ENCODE measurements around the gene CEP104. TPM values are rescaled to one million over a fixed set of nuclear protein-coding genes. Genes with fewer than 3 reads are reported as not detected.
A peak's percentile ranks its signal among the peaks of the same experiment; 100 is the strongest.
"Not testable (repeated sequence)": the region's sequence is repeated elsewhere in the genome, so short reads cannot be mapped to it uniquely, and the experiment has no call there.

Gene CEP104
- total and polyA plus RNA-seq, 2 donors, result 11.7 to 12.8 TPM

- Histone ChIP-seq H3K4me1 (ENCODE audit: control insufficient read depth in 2 of 2, insufficient read depth in 2 of 2, low read length in 2 of 2) (no peaks in the 10 kb centered on the region), H3K9me3 (ENCODE audit: control insufficient read depth in 2 of 2, insufficient read depth in 1 of 2, low read length in 1 of 2) (peaks cover 0 to 11% of the 10 kb centered on the region in 2 donors), H3K27ac (ENCODE audit: low read depth in 1 of 2, low read length in 1 of 2) (no peak overlapping the region), H3K27me3 (ENCODE audit: control insufficient read depth in 2 of 2, insufficient read depth in 1 of 2, low read length in 1 of 2) (peaks cover 4% of the 10 kb centered on the region in 2 donors), H3K4me3 (ENCODE audit: low read length in 2 of 2) (no peak overlapping the region), H3K36me3 (ENCODE audit: control insufficient read depth in 2 of 2, insufficient read depth in 2 of 2, low read length in 1 of 2) (no peaks in the 10 kb centered on the region)
- DNase-seq (ENCODE audit: low read depth in 6 of 9, low spot score in 9 of 9), result no peak
- 92% methylated on average over 11 of the region's 11 CpGs for WGBS
Measured at GRCh38 chr1:3805038-3805437, 52.0 kb downstream of the CEP104 start.

GRCh38 chr1:3804627-3804944, 52.4 kb downstream of the CEP104 start:
- peaks cover 0 to 11% of the 10 kb centered on the region in 2 donors for H3K9me3 ChIP-seq (ENCODE audit: control insufficient read depth in 2 of 2, insufficient read depth in 1 of 2, low read length in 1 of 2)
- 70% methylated on average over 7 of the region's 7 CpGs for WGBS
- H3K36me3 ChIP-seq (ENCODE audit: control insufficient read depth in 2 of 2, insufficient read depth in 2 of 2, low read length in 1 of 2); H3K4me3 ChIP-seq (ENCODE audit: low read length in 2 of 2); H3K27ac ChIP-seq (ENCODE audit: low read depth in 1 of 2, low read length in 1 of 2); DNase-seq (ENCODE audit: low read depth in 6 of 9, low spot score in 9 of 9); H3K4me1 ChIP-seq (ENCODE audit: control insufficient read depth in 2 of 2, insufficient read depth in 2 of 2, low read length in 2 of 2); H3K27me3 ChIP-seq (ENCODE audit: control insufficient read depth in 2 of 2, insufficient read depth in 1 of 2, low read length in 1 of 2): not testable (repeated sequence)

- no peak for DNase-seq (ENCODE audit: low read depth in 6 of 9, low spot score in 9 of 9)
- H3K27ac ChIP-seq (ENCODE audit: low read depth in 1 of 2, low read length in 1 of 2), result no peak overlapping the region
- no peaks in the 10 kb centered on the region for H3K36me3 ChIP-seq (ENCODE audit: control insufficient read depth in 2 of 2, insufficient read depth in 2 of 2, low read length in 1 of 2)
- H3K27me3 ChIP-seq (ENCODE audit: control insufficient read depth in 2 of 2, insufficient read depth in 1 of 2, low read length in 1 of 2), result peaks cover 4 to 7% of the 10 kb centered on the region in 2 donors
- WGBS, result 86% methylated on average over 19 of the region's 19 CpGs
- H3K9me3 ChIP-seq (ENCODE audit: control insufficient read depth in 2 of 2, insufficient read depth in 1 of 2, low read length in 1 of 2), result peaks cover 0 to 11% of the 10 kb centered on the region in 2 donors
- no peak overlapping the region for H3K4me3 ChIP-seq (ENCODE audit: low read length in 2 of 2)
- H3K4me1 ChIP-seq (ENCODE audit: control insufficient read depth in 2 of 2, insufficient read depth in 2 of 2, low read length in 2 of 2), result no peaks in the 10 kb centered on the region
Measured at GRCh38 chr1:3803905-3804626, 52.9 kb downstream of the CEP104 start.

- 88% methylated on average over 3 of the region's 3 CpGs for WGBS
- H3K4me1 ChIP-seq (ENCODE audit: control insufficient read depth in 2 of 2, insufficient read depth in 2 of 2, low read length in 2 of 2); H3K27ac ChIP-seq (ENCODE audit: low read depth in 1 of 2, low read length in 1 of 2); H3K4me3 ChIP-seq (ENCODE audit: low read length in 2 of 2); H3K9me3 ChIP-seq (ENCODE audit: control insufficient read depth in 2 of 2, insufficient read depth in 1 of 2, low read length in 1 of 2); DNase-seq (ENCODE audit: low read depth in 6 of 9, low spot score in 9 of 9); H3K27me3 ChIP-seq (ENCODE audit: control insufficient read depth in 2 of 2, insufficient read depth in 1 of 2, low read length in 1 of 2); H3K36me3 ChIP-seq (ENCODE audit: control insufficient read depth in 2 of 2, insufficient read depth in 2 of 2, low read length in 1 of 2): not testable (repeated sequence)
Measured at GRCh38 chr1:3800795-3801194, 56.2 kb downstream of the CEP104 start.

- Histone ChIP-seq H3K9me3 (ENCODE audit: control insufficient read depth in 2 of 2, insufficient read depth in 1 of 2, low read length in 1 of 2) (no peaks in the 10 kb centered on the region), H3K4me1 (ENCODE audit: control insufficient read depth in 2 of 2, insufficient read depth in 2 of 2, low read length in 2 of 2) (peaks cover 6 to 8% of the 10 kb centered on the region in 2 donors), H3K36me3 (ENCODE audit: control insufficient read depth in 2 of 2, insufficient read depth in 2 of 2, low read length in 1 of 2) (no peaks in the 10 kb centered on the region), H3K4me3 (ENCODE audit: low read length in 2 of 2) (no peak overlapping the region), H3K27ac (ENCODE audit: low read depth in 1 of 2, low read length in 1 of 2) (no peak overlapping the region), H3K27me3 (ENCODE audit: control insufficient read depth in 2 of 2, insufficient read depth in 1 of 2, low read length in 1 of 2) (peaks cover 4 to 7% of the 10 kb centered on the region in 2 donors)
- no peak for DNase-seq (ENCODE audit: low read depth in 6 of 9, low spot score in 9 of 9)
- WGBS, result 96% methylated on average over 11 of the region's 11 CpGs
Measured at GRCh38 chr1:3799976-3800685, 56.9 kb downstream of the CEP104 start.

- WGBS, result 4% methylated on average over 60 of the region's 60 CpGs
- H3K4me1 ChIP-seq (ENCODE audit: control insufficient read depth in 2 of 2, insufficient read depth in 2 of 2, low read length in 2 of 2), result peaks cover 10 to 19% of the 10 kb centered on the region in 2 donors
Measured at GRCh38 chr1:3796215-3797061, 60.6 kb downstream of the CEP104 start, which contains the start of gene LRRC47. Gene LRRC47, minus strand, starts transcription at chr1:3796498. Its CDS starts 22 bp downstream, at chr1:3796476.

GRCh38 chr1:3795453-3796214, 61.4 kb downstream of the CEP104 start:
- DNase-seq (ENCODE audit: low read depth in 6 of 9, low spot score in 9 of 9), result no peak
- H3K27ac ChIP-seq (ENCODE audit: low read depth in 1 of 2, low read length in 1 of 2), result peak overlapping the region in 1 of 2 donors; percentile 46
- peak overlapping the region; percentile 62 to 94 for H3K4me3 ChIP-seq (ENCODE audit: low read length in 2 of 2)
- 7% methylated on average over 53 of the region's 53 CpGs for WGBS
- H3K9me3 ChIP-seq (ENCODE audit: control insufficient read depth in 2 of 2, insufficient read depth in 1 of 2, low read length in 1 of 2), result no peaks in the 10 kb centered on the region
- H3K27me3 ChIP-seq (ENCODE audit: control insufficient read depth in 2 of 2, insufficient read depth in 1 of 2, low read length in 1 of 2), result peaks cover 0 to 7% of the 10 kb centered on the region in 2 donors
- peaks cover 10 to 19% of the 10 kb centered on the region in 2 donors for H3K4me1 ChIP-seq (ENCODE audit: control insufficient read depth in 2 of 2, insufficient read depth in 2 of 2, low read length in 2 of 2)
- peaks cover 4 to 11% of the 10 kb centered on the region in 2 donors for H3K36me3 ChIP-seq (ENCODE audit: control insufficient read depth in 2 of 2, insufficient read depth in 2 of 2, low read length in 1 of 2)

More at GRCh38 chr1:3796215-3797061, 60.6 kb downstream of the CEP104 start, which contains the start of gene LRRC47:
- Histone ChIP-seq H3K36me3 (ENCODE audit: control insufficient read depth in 2 of 2, insufficient read depth in 2 of 2, low read length in 1 of 2) (peaks cover 4 to 5% of the 10 kb centered on the region in 2 donors), H3K4me3 (ENCODE audit: low read length in 2 of 2) (peak within 1 kb of the TSS; percentile 62 to 94), H3K27ac (ENCODE audit: low read depth in 1 of 2, low read length in 1 of 2) (peak within 1 kb of the TSS; percentile 55 to 78), H3K27me3 (ENCODE audit: control insufficient read depth in 2 of 2, insufficient read depth in 1 of 2, low read length in 1 of 2) (peaks cover 0 to 7% of the 10 kb centered on the region in 2 donors), H3K9me3 (ENCODE audit: control insufficient read depth in 2 of 2, insufficient read depth in 1 of 2, low read length in 1 of 2) (no peaks in the 10 kb centered on the region)
- peak; percentile 71 to 95 (median 86) for DNase-seq (ENCODE audit: low read depth in 6 of 9, low spot score in 9 of 9)

GRCh38 chr1:3790952-3791351, 66.1 kb downstream of the CEP104 start:
- Histone ChIP-seq H3K27ac (ENCODE audit: low read depth in 1 of 2, low read length in 1 of 2) (no peak overlapping the region), H3K27me3 (ENCODE audit: control insufficient read depth in 2 of 2, insufficient read depth in 1 of 2, low read length in 1 of 2) (no peaks in the 10 kb centered on the region), H3K36me3 (ENCODE audit: control insufficient read depth in 2 of 2, insufficient read depth in 2 of 2, low read length in 1 of 2) (peaks cover 15 to 48% of the 10 kb centered on the region in 2 donors), H3K4me3 (ENCODE audit: low read length in 2 of 2) (no peak overlapping the region), H3K9me3 (ENCODE audit: control insufficient read depth in 2 of 2, insufficient read depth in 1 of 2, low read length in 1 of 2) (no peaks in the 10 kb centered on the region), H3K4me1 (ENCODE audit: control insufficient read depth in 2 of 2, insufficient read depth in 2 of 2, low read length in 2 of 2) (peaks cover 10 to 15% of the 10 kb centered on the region in 2 donors)
- 97% methylated on average over 18 of the region's 18 CpGs for WGBS
- DNase-seq (ENCODE audit: low read depth in 6 of 9, low spot score in 9 of 9), result no peak

Measured in thymus (tissue), 11 donors.